Calu3 (cell line): Measurements from ENCODE around the gene NFATC3. TPM values are rescaled to one million over a fixed set of nuclear protein-coding genes. Genes with fewer than 3 reads are reported as not detected.

Experiments used
- BruUV-seq: library from RNA; stranded (reverse); fragments of 400-500 nt; replicated peaks from 2 replicates; lab custom pipeline; 2021; lab: Mats Ljungman, UMichigan
- CTCF ChIA-PET: fragments of 300-600 bp; sonication (Branson Sonifier 250); formaldehyde crosslinking; loops from one replicate; lab custom pipeline; 2022; ENCODE audit warnings: antibody characterized with exemption; lab: Charles Lee
- DNase-seq: peaks from one replicate; pipeline ENCODE4 v3.0.0; 2022
- H3K27ac Mint-ChIP-seq: one replicate; pipeline ENCODE4 v1.8.0; 2022; ENCODE audit warnings: mixed read lengths; ENCODE audit not compliant: unreplicated experiment
- H3K27me3 Mint-ChIP-seq: one replicate; pipeline ENCODE4 v1.8.0; 2022; ENCODE audit warnings: mixed read lengths; ENCODE audit not compliant: unreplicated experiment
- H3K36me3 Mint-ChIP-seq: one replicate; pipeline ENCODE4 v1.8.0; 2022; ENCODE audit warnings: mild to moderate bottlenecking, moderate library complexity, mixed read lengths; ENCODE audit not compliant: insufficient read depth, unreplicated experiment
- H3K4me1 Mint-ChIP-seq: one replicate; pipeline ENCODE4 v1.8.0; 2022; ENCODE audit warnings: mild to moderate bottlenecking, low read depth, mixed read lengths; ENCODE audit not compliant: unreplicated experiment
- H3K4me3 Mint-ChIP-seq: one replicate; pipeline ENCODE4 v1.8.0; 2022; ENCODE audit warnings: mild to moderate bottlenecking, low read depth, moderate library complexity, mixed read lengths; ENCODE audit not compliant: unreplicated experiment
- H3K9me3 Mint-ChIP-seq: one replicate; pipeline ENCODE4 v1.8.0; 2022; ENCODE audit warnings: low read depth, mixed read lengths; ENCODE audit not compliant: unreplicated experiment
- intact Hi-C: fragments of 100-400 bp; cut with micrococcal nuclease; formaldehyde crosslinking; loops from one replicate; pipeline ENCODE4 v1.10.0; 2022; ENCODE audit not compliant: unreplicated experiment
- total RNA-seq: library from RNA; stranded (reverse); gene quantifications from 2 replicates; pipeline ENCODE4 v1.2.3, GENCODE V29; 2022
- TF ChIP-seq, protein P1 (sequence below): fragments of 200-600 bp; IDR thresholded peaks from one replicate; pipeline ENCODE4 v1.8.0; 2022; ENCODE audit warnings: antibody characterized with exemption; ENCODE audit not compliant: unreplicated experiment

The NFATC3 gene
- total RNA-seq, 1 experiment from 2014 or later: 39.3 TPM

DNA sequence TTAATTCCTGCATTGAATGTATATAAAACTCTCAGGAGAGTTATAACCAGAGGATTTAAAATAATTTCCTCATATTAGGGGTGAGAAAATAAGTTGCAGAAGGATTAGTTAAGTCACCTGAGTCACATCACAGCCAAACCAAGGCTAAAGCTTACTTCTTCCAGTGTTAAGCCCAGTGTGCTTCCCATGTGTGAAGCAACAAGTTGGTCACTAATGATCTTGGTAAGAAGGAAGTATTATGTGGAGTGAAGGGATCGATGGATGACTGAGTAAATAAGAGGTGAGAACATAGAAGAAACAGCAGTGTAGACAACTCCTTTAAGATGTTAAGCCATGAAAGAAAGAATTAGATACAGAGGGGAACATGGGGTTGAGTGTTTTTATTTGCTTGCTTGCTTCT is 130.1 kb downstream of the NFATC3 start:
- no TSS peak for BruUV-seq

DNA sequence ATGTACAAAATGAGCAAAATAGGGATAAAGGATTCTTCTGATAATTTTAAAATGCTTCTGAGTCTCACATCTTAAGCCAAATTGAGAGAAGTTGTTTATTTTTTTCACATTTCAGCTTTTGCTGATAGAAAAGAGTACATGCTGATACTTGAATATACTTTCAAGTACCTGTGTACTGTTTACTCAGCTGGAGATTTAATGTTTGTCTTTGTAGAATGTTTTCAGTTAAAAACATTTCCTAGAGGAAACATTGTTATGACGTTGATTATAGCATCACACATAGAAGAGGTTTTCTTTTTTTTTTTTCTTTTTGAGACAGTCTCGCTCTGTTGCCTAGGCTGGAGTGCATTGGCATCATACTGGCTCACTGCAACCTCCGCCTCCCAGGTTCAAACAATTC is 131.1 kb downstream of the NFATC3 start:
- intact Hi-C loops: no loop called here
- peaks cover 5% of the 10 kb centered on the region for H3K36me3 Mint-ChIP-seq

More for the DNA sequence above, 130.1 kb downstream of the NFATC3 start:
- no peak overlapping the region for H3K4me3 Mint-ChIP-seq
- intact Hi-C loops: no loop called here
- peak overlapping the region; percentile 9 for H3K27ac Mint-ChIP-seq
- peaks cover 5% of the 10 kb centered on the region for H3K36me3 Mint-ChIP-seq
- DNase-seq: no peak
- CTCF ChIA-PET: interaction anchor here (0.5 kb wide), 1 partner anchor 593 kb away, joined by 3 read pairs; no protein-coding TSS in a partner anchor
- H3K4me1 Mint-ChIP-seq: no peaks in the 10 kb centered on the region
- H3K27me3 Mint-ChIP-seq: no peaks in the 10 kb centered on the region
- no peaks in the 10 kb centered on the region for H3K9me3 Mint-ChIP-seq
- TF ChIP-seq, protein P1, sequence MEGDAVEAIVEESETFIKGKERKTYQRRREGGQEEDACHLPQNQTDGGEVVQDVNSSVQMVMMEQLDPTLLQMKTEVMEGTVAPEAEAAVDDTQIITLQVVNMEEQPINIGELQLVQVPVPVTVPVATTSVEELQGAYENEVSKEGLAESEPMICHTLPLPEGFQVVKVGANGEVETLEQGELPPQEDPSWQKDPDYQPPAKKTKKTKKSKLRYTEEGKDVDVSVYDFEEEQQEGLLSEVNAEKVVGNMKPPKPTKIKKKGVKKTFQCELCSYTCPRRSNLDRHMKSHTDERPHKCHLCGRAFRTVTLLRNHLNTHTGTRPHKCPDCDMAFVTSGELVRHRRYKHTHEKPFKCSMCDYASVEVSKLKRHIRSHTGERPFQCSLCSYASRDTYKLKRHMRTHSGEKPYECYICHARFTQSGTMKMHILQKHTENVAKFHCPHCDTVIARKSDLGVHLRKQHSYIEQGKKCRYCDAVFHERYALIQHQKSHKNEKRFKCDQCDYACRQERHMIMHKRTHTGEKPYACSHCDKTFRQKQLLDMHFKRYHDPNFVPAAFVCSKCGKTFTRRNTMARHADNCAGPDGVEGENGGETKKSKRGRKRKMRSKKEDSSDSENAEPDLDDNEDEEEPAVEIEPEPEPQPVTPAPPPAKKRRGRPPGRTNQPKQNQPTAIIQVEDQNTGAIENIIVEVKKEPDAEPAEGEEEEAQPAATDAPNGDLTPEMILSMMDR: no peak

DNA sequence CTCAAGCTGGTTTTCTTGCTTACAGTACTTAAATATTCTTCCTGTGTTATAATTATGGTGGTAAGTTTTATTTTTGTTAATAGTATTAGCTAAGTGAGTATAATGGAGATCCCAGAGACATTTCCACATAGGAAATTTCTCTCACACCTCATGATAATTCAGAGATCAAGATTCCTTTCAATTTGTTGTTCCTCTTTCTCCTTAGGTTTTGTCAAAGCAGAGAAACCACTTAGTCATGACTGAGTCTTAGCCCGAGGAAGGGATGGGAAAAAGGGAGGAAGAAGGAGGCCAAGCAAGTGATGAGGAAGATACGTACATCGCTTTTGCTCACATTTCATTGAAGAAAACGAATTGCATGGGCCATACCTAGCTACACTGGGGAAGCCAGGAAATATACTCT is 132.3 kb downstream of the NFATC3 start:
- Mint-ChIP-seq H3K27ac (no peak overlapping the region), H3K4me1 (no peaks in the 10 kb centered on the region), H3K36me3 (peaks cover 8% of the 10 kb centered on the region), H3K9me3 (no peaks in the 10 kb centered on the region), H3K27me3 (no peaks in the 10 kb centered on the region), H3K4me3 (no peak overlapping the region)
- intact Hi-C loops: no loop called here
- CTCF ChIA-PET: interaction anchor here (0.6 kb wide), 1 partner anchor 1425 kb away, joined by 5 read pairs; no protein-coding TSS in a partner anchor
- TF ChIP-seq, protein P1: no peak
- BruUV-seq: no TSS peak
- DNase-seq: no peak

More for the DNA sequence above, 131.1 kb downstream of the NFATC3 start:
- no peak overlapping the region for H3K27ac Mint-ChIP-seq
- no peaks in the 10 kb centered on the region for H3K4me1 Mint-ChIP-seq
- H3K4me3 Mint-ChIP-seq: no peak overlapping the region
- no peaks in the 10 kb centered on the region for H3K9me3 Mint-ChIP-seq
- no TSS peak for BruUV-seq
- TF ChIP-seq, protein P1: no peak
- H3K27me3 Mint-ChIP-seq: no peaks in the 10 kb centered on the region
- DNase-seq: no peak
- CTCF ChIA-PET: interaction anchor here (0.6 kb wide), 1 partner anchor 26 kb away, joined by 5 read pairs; no protein-coding TSS in a partner anchor

DNA sequence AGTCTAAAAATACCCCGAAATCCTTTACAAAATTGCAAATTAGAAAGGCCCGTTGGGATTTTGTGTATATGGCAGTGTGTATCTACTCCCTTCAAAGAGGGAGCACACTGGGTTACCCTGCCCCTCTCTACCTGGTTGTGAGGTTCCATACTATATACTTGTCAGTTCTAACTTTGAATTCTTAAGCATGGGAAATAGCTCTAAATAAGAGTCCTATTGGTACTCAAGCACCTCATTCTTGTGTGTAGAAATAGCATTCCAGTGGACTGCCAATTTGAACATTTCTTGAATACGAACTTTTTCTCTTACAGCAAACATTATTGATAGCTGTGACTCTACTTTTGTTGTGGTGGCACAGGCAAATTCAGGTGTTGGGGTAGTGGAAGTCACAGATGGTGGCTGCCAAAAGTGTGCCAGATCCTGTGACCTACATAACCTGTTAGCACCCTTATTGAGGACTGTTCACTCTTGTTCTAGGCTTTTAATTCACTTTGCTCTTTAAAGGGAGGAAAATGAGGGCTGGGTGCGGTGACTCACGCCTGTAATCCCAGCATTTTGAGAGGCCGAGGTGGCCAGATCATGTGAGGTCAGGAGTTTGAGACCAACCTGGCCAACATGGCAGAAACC is 134.7 kb downstream of the NFATC3 start:
- Mint-ChIP-seq H3K27ac (no peak overlapping the region), H3K9me3 (no peaks in the 10 kb centered on the region), H3K4me3 (no peak overlapping the region), H3K4me1 (no peaks in the 10 kb centered on the region), H3K36me3 (peaks cover 9% of the 10 kb centered on the region), H3K27me3 (no peaks in the 10 kb centered on the region)
- no TSS peak for BruUV-seq
- CTCF ChIA-PET: no interaction called here
- intact Hi-C loops: loop anchor here (10.0 kb wide), 1 partner anchor 225 kb away; the partner anchor contains the start of gene DPEP2
- TF ChIP-seq, protein P1: no peak
- no peak for DNase-seq
